Endothelial cell of umbilical vein (primary cell): ENCODE measurements around the gene TRAP1. TPM values are rescaled to one million over a fixed set of nuclear protein-coding genes. Genes with fewer than 3 reads are reported as not detected.

Experiments used
- BruUV-seq: library from RNA; stranded (reverse); fragments of 400-500 nt; replicated peaks from 2 replicates; lab custom pipeline; 2021; lab: Mats Ljungman, UMichigan
- CTCF ChIA-PET: fragments of 300-600, 350-600 bp; sonication (Branson Sonifier 250); formaldehyde crosslinking; loops from one replicate; lab custom pipeline; 2021; ENCODE audit warnings: antibody characterized with exemption, inconsistent platforms; lab: Charles Lee
- POLR2A ChIA-PET: fragments of 300-600, 350-600 bp; sonication (Branson Sonifier 250); formaldehyde crosslinking; loops from one replicate; lab custom pipeline; 2021; ENCODE audit warnings: antibody characterized with exemption, inconsistent platforms; lab: Charles Lee
- DNase-seq: peaks from one replicate; pipeline ENCODE4 v3.0.0-alpha.2; 2011; ENCODE audit warnings: low read depth, low spot score
- FAIRE-seq: peaks from 2 replicates; lab custom pipeline; 2011; peaks lifted over from hg19 to GRCh38; lab: Jason Lieb, UNC
- H2AFZ ChIP-seq: 2 replicates; pipeline ENCODE4 v1.6.0; 2012; ENCODE audit warnings: low read depth, low read length, control low read depth, inconsistent platforms
- H3K27ac ChIP-seq: 2 replicates; pipeline ENCODE4 v1.5.1; 2011; ENCODE audit warnings: low read depth, mild to moderate bottlenecking, control low read depth, low read length, moderate library complexity; ENCODE audit not compliant: insufficient read depth
- H3K27me3 ChIP-seq, 2 experiments: 2 replicates each; pipeline versions ENCODE4 v1.6.0 to v1.6.1; 2011; ENCODE audit warnings: low read length in 2 of 2, mixed read lengths in 1 of 2; ENCODE audit not compliant: control insufficient read depth in 2 of 2, insufficient read depth in 2 of 2
- H3K36me3 ChIP-seq, 2 experiments: 2 replicates in 1 of 2; 3 replicates in 1 of 2; pipeline ENCODE4 v1.5.1; 2011; ENCODE audit warnings: low read length in 2 of 2, mild to moderate bottlenecking in 1 of 2, moderate library complexity in 1 of 2; ENCODE audit not compliant: control insufficient read depth in 2 of 2, insufficient read depth in 2 of 2; ENCODE audit errors: extremely low read depth in 1 of 2
- H3K4me1 ChIP-seq: 3 replicates; pipeline ENCODE4 v1.5.1; 2011; ENCODE audit warnings: mild to moderate bottlenecking, low read length; ENCODE audit not compliant: control insufficient read depth, insufficient read depth; ENCODE audit errors: extremely low read depth
- H3K4me2 ChIP-seq: 2 replicates; pipeline ENCODE4 v1.6.1; 2011; ENCODE audit warnings: low read length, control low read depth, mixed read lengths; ENCODE audit not compliant: insufficient read depth
- H3K4me3 ChIP-seq, 3 experiments: fragments of 200-600 bp in 1 of 3; sonication (generic), shearing (Covaris generic) in 1 of 3; replicated peaks in 1 of 3; 2 replicates each; pipeline ENCODE4 v1.5.1; 2011 to 2016; ENCODE audit warnings: control low read depth in 3 of 3, low read length in 3 of 3, mild to moderate bottlenecking in 2 of 3, inconsistent platforms in 1 of 3, low read depth in 1 of 3, moderate library complexity in 1 of 3; ENCODE audit not compliant: insufficient read depth in 1 of 3
- H3K79me2 ChIP-seq: 2 replicates; pipeline ENCODE4 v1.6.0; 2012; ENCODE audit warnings: low read length, inconsistent platforms; ENCODE audit not compliant: control insufficient read depth, insufficient read depth
- H3K9ac ChIP-seq: replicated peaks from 2 replicates; pipeline ENCODE3; 2011; ENCODE audit warnings: low read length, control low read depth; ENCODE audit not compliant: insufficient read depth; ENCODE audit errors: extremely low read depth
- H3K9me1 ChIP-seq: replicated peaks from 3 replicates; pipeline ENCODE4 v1.6.0; 2011; ENCODE audit warnings: mild to moderate bottlenecking, low read length; ENCODE audit not compliant: control insufficient read depth, insufficient read depth; ENCODE audit errors: extremely low read depth
- H3K9me3 ChIP-seq: replicated peaks from 2 replicates; pipeline ENCODE4 v1.5.1; 2012; ENCODE audit warnings: low read length, inconsistent platforms; ENCODE audit not compliant: control insufficient read depth, insufficient read depth
- H4K20me1 ChIP-seq: replicated peaks from 2 replicates; pipeline ENCODE3; 2011; ENCODE audit warnings: mild to moderate bottlenecking, low read length; ENCODE audit not compliant: control insufficient read depth, insufficient read depth; ENCODE audit errors: extremely low read depth
- CTCF ChIP-seq, 2 donors: IDR thresholded peaks; 1 replicate in 1 of 2; 2 replicates in 1 of 2; pipeline ENCODE4 v1.5.1; 2011; ENCODE audit warnings: low read length in 2 of 2, mild to moderate bottlenecking in 2 of 2, moderate library complexity in 2 of 2, control low read depth in 1 of 2, inconsistent platforms in 1 of 2, low read depth in 1 of 2; ENCODE audit not compliant: insufficient read depth in 1 of 2; ENCODE audit errors: extremely low read depth in 1 of 2
- EZH2 ChIP-seq: IDR thresholded peaks from 2 replicates; pipeline ENCODE4 v1.6.1; 2012; ENCODE audit warnings: borderline replicate concordance, low read depth, mild to moderate bottlenecking, moderate library complexity, low read length, inconsistent platforms; ENCODE audit not compliant: severe bottlenecking
- FOS ChIP-seq: IDR thresholded peaks from 2 replicates; pipeline ENCODE4 v1.6.1; 2011; ENCODE audit warnings: mild to moderate bottlenecking, low read length, moderate library complexity, borderline replicate concordance; ENCODE audit not compliant: insufficient read depth
- GATA2 ChIP-seq: IDR thresholded peaks from 2 replicates; pipeline ENCODE4 v1.7.0; 2011; ENCODE audit warnings: low read depth, mild to moderate bottlenecking, moderate library complexity, mixed read lengths, low read length; ENCODE audit not compliant: insufficient read length, insufficient read depth
- JUN ChIP-seq: IDR thresholded peaks from 2 replicates; pipeline ENCODE4 v1.6.1; 2011; ENCODE audit warnings: borderline replicate concordance, low read depth; ENCODE audit not compliant: insufficient read length, insufficient read depth
- MAX ChIP-seq: IDR thresholded peaks from 2 replicates; pipeline ENCODE4 v1.6.1; 2011; ENCODE audit not compliant: insufficient read depth, insufficient read length
- MYC ChIP-seq: IDR thresholded peaks from one replicate; pipeline ENCODE4 v1.6.1; 2011; ENCODE audit warnings: mild to moderate bottlenecking, low read depth, low read length
- POLR2A ChIP-seq: IDR thresholded peaks from 2 replicates; pipeline ENCODE4 v1.6.1; 2012; ENCODE audit warnings: low read depth, mild to moderate bottlenecking, control low read depth, low read length
- POLR2AphosphoS5 ChIP-seq: IDR thresholded peaks from 2 replicates; pipeline ENCODE4 v1.6.1; 2012; ENCODE audit warnings: low read depth, mild to moderate bottlenecking, control low read depth, low read length, moderate library complexity; ENCODE audit not compliant: insufficient read depth
- dilution Hi-C: fragments of 300-500 bp; cut with MboI; formaldehyde crosslinking; loops from one replicate; pipeline ENCODE4 v1.15.0; 2019; ENCODE audit warnings: low sequenced_read_pairs; ENCODE audit not compliant: extremely low pct_ligation_motif_present
- intact Hi-C: fragments of 100-400 bp; cut with micrococcal nuclease; formaldehyde crosslinking; loops from one replicate; pipeline ENCODE4 v1.10.0; 2022
- polyA plus RNA-seq, 4 experiments: library from polyadenylated mRNA; depleted of rRNA in 3 of 4; stranded (reverse) in 3 of 4; unstranded in 1 of 4; fragments of >200 nt; gene quantifications; 2 replicates each; pipeline versions ENCODE4 v1.2.1 to v1.2.3, GENCODE V29; 2011 to 2012; ENCODE audit warnings: missing spikeins in 1 of 4
- total RNA-seq: library from RNA; stranded (reverse); gene quantifications from 2 replicates; pipeline ENCODE4 v1.2.3, GENCODE V29; 2021

Gene TRAP1
- total and polyA plus RNA-seq, 2 donors (not counting 3 experiments of a cell fraction or from before 2014, with no cell fraction given), result 95.6 to 102 TPM

GRCh38 chr16:3740186-3740585 is 22.9 kb upstream of the TRAP1 start:
- BruUV-seq, result no TSS peak
- POLR2A ChIA-PET, result no interaction called here

GRCh38 chr16:3739636-3740035 is 22.3 kb upstream of the TRAP1 start:
- ChIA-PET POLR2A (no interaction called here), CTCF (no interaction called here)
- no peak for TF ChIP-seq POLR2AphosphoS5
- TF ChIP-seq GATA2, result no peak
- no peak for TF ChIP-seq POLR2A
- no peak for TF ChIP-seq EZH2
- TF ChIP-seq JUN, result no peak
- no peak for TF ChIP-seq CTCF (IDR thresholded peaks at IDR 0.05; ENCODE audit: extremely low read depth in 1 of 2, insufficient read depth in 1 of 2, low read depth in 1 of 2, low read length in 2 of 2)
- TF ChIP-seq FOS, result no peak
- TF ChIP-seq MYC, result no peak
- no peak for TF ChIP-seq MAX
- FAIRE-seq (no peak), DNase-seq (no peak)
- H3K27ac ChIP-seq, result no peak overlapping the region
- H3K9me1 ChIP-seq, result no peaks in the 10 kb centered on the region
- H3K4me1 ChIP-seq, result no peaks in the 10 kb centered on the region
- no peaks in the 10 kb centered on the region for H3K9me3 ChIP-seq
- H3K4me2 ChIP-seq, result no peak overlapping the region
- H3K9ac ChIP-seq, result no peak overlapping the region
- dilution Hi-C loops, result no loop called here
- H3K27me3 ChIP-seq, result no peaks in the 10 kb centered on the region
- H3K4me3 ChIP-seq, result no peak overlapping the region
- intact Hi-C loops, result no loop called here
- no peaks in the 10 kb centered on the region for H3K79me2 ChIP-seq
- BruUV-seq, result no TSS peak
- H4K20me1 ChIP-seq, result no peaks in the 10 kb centered on the region
- H3K36me3 ChIP-seq, result peaks cover 12 to 65% of the 10 kb centered on the region in 2 experiments
- no peak overlapping the region for H2AFZ ChIP-seq

More at GRCh38 chr16:3740186-3740585, 22.9 kb upstream of the TRAP1 start:
- CTCF ChIA-PET, result no interaction called here
- Histone ChIP-seq H3K4me2 (no peak overlapping the region), H3K36me3 (peaks cover 13 to 65% of the 10 kb centered on the region in 2 experiments), H3K27me3 (no peaks in the 10 kb centered on the region), H3K9me1 (no peaks in the 10 kb centered on the region), H2AFZ (no peak overlapping the region), H3K79me2 (no peaks in the 10 kb centered on the region), H3K4me1 (no peaks in the 10 kb centered on the region), H3K27ac (no peak overlapping the region), H4K20me1 (no peaks in the 10 kb centered on the region), H3K9me3 (no peaks in the 10 kb centered on the region), H3K4me3 (no peak overlapping the region), H3K9ac (no peak overlapping the region)
- DNase-seq (no peak), FAIRE-seq (no peak)
- TF ChIP-seq EZH2 (no peak), FOS (no peak), JUN (no peak), GATA2 (no peak)
- dilution Hi-C loops, result no loop called here
- intact Hi-C loops, result no loop called here
